ENCODE measurements around the gene RAB11FIP4.

Gene RAB11FIP4

DNA sequence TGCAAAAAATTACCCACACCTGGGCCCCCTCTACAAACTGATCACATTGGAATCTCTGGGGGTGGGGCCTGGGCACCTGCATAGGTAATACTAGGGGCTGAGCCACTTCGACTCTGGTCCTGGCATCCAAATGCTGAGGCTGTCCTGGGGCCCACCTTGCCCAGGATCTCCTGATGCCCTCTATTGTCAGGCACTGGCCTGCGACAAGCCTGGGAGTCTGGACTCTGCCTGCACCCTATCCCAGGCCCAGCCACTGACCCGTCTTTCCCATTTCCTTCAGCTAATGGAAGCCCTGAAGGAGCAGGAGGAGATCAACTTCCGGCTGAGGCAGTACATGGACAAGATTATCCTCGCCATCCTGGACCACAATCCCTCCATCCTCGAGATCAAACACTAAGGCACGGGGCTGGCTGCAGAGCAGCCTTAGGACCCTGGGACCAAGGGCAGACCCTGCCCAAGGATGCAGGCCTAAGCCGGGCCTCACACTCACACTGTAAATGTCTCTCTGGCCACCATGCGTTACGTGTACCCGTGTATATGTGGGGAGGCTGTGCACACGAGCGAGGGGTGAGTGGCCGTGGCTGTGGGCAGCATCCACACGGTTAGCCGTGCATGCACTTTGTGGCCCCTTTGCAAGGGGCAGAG is 140.0 kb downstream of the RAB11FIP4 start:
- TF ChIP-seq, protein P1, sequence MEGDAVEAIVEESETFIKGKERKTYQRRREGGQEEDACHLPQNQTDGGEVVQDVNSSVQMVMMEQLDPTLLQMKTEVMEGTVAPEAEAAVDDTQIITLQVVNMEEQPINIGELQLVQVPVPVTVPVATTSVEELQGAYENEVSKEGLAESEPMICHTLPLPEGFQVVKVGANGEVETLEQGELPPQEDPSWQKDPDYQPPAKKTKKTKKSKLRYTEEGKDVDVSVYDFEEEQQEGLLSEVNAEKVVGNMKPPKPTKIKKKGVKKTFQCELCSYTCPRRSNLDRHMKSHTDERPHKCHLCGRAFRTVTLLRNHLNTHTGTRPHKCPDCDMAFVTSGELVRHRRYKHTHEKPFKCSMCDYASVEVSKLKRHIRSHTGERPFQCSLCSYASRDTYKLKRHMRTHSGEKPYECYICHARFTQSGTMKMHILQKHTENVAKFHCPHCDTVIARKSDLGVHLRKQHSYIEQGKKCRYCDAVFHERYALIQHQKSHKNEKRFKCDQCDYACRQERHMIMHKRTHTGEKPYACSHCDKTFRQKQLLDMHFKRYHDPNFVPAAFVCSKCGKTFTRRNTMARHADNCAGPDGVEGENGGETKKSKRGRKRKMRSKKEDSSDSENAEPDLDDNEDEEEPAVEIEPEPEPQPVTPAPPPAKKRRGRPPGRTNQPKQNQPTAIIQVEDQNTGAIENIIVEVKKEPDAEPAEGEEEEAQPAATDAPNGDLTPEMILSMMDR (IDR thresholded peaks at IDR 0.05; ENCODE audit: low read depth, low read length) = no peak

GRCh38 chr17:31532081-31532480 is 140.6 kb downstream of the RAB11FIP4 start:
- no peak for DNase-seq (ENCODE audit: extremely low read depth, low read depth)
- TF ChIP-seq, protein P1 (IDR thresholded peaks at IDR 0.05; ENCODE audit: low read depth, low read length) = no peak

More for the DNA sequence above, 140.0 kb downstream of the RAB11FIP4 start:
- no peak for DNase-seq (ENCODE audit: extremely low read depth, low read depth)

- no peak for DNase-seq (ENCODE audit: extremely low read depth, low read depth)
- TF ChIP-seq, protein P1 (IDR thresholded peaks at IDR 0.05; ENCODE audit: low read depth, low read length) = no peak
These were observed 141.1 kb downstream of the RAB11FIP4 start for GRCh38 chr17:31532526-31532925.

GRCh38 chr17:31533546-31534155 is 142.2 kb downstream of the RAB11FIP4 start:
- TF ChIP-seq, protein P1 (IDR thresholded peaks at IDR 0.05; ENCODE audit: low read depth, low read length) = peak; percentile 33
- peak; percentile 30 for DNase-seq (ENCODE audit: extremely low read depth, low read depth)

DNA sequence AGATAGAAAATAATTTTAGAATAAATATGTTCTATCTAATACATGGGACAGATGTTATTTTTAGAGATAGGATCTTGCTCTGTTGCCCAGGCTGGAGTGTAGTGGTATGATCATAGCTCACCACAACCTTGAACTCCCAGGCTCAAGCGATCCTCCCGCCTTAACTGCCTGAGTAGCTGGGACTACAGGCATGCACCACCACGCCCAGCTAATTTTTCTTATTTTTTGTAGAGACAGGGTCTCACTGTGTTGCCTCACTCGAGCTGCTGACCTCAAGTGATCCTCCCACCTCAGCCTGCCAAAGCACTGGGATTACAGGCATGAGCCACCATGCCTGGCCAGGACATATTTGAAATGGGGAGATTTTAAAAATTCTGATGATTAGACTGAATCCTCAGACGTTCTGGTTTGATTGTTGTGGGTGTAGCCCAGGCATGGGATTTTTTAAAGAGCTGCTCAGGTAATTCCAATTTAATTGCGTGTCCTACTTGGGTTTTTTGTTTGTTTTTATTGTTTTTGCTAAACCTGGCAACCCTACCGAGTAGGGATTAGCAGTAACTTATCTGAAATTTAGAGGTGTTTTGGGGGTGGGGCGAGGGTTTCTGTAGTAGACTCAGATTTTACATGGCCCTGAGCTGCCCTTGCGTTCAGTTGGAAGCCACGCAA is 142.9 kb downstream of the RAB11FIP4 start:
- DNase-seq (ENCODE audit: extremely low read depth, low read depth) = no peak
- TF ChIP-seq, protein P1 (IDR thresholded peaks at IDR 0.05; ENCODE audit: low read depth, low read length) = no peak

DNA sequence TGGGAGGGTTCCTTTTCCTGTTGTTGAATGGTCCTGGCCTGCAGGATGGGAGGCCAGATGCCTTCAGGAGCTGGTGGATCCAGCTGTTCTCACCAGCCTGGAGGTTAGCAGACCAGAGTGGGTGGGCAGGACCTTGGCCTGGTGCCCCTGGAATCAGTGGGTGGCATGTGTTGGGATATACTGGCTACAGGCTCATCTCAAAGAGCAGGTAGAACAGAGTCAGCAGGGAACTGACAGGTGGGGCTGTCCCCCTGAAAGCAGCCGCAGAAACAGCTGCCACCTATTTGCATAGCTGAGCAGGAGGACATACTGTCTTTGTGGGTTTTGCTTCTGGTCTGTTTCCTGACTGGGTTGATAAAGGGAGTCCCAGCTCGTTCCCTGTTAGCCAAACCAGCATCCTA is 144.1 kb downstream of the RAB11FIP4 start:
- TF ChIP-seq, protein P1 (IDR thresholded peaks at IDR 0.05; ENCODE audit: low read depth, low read length) = no peak
- no peak for DNase-seq (ENCODE audit: extremely low read depth, low read depth)

GRCh38 chr17:31536451-31536850 is 145.0 kb downstream of the RAB11FIP4 start:
- DNase-seq (ENCODE audit: extremely low read depth, low read depth) = no peak
- TF ChIP-seq, protein P1 (IDR thresholded peaks at IDR 0.05; ENCODE audit: low read depth, low read length) = no peak
